GM12891 (cell line): ENCODE measurements around the gene SNTG2.

ENCODE experiments used
- PAX5 ChIP-seq: IDR thresholded peaks from 2 replicates; pipeline ENCODE4 v1.6.1; 2011; ENCODE audit warnings: low read length, moderate library complexity, mild to moderate bottlenecking; ENCODE audit not compliant: insufficient read depth, severe bottlenecking
- POLR2A ChIP-seq: IDR thresholded peaks from 2 replicates; pipeline ENCODE4 v1.6.1; 2011; ENCODE audit warnings: low read depth, low read length, control low read depth
- POLR2AphosphoS5 ChIP-seq: IDR thresholded peaks from 2 replicates; pipeline ENCODE4 v1.6.1; 2011; ENCODE audit warnings: low read depth, low read length, control low read depth
- POU2F2 ChIP-seq: IDR thresholded peaks from 2 replicates; pipeline ENCODE4 v1.6.1; 2011; ENCODE audit warnings: low read depth, mild to moderate bottlenecking, control low read depth, low read length, moderate library complexity
- SPI1 ChIP-seq: IDR thresholded peaks from 2 replicates; pipeline ENCODE4 v1.6.1; 2011; ENCODE audit warnings: low read depth, low read length, control low read depth
- TAF1 ChIP-seq: IDR thresholded peaks from 2 replicates; pipeline ENCODE4 v1.6.1; 2011; ENCODE audit warnings: low read depth, low read length, control low read depth

- TF ChIP-seq POLR2A (no peak), TAF1 (no peak), POLR2AphosphoS5 (no peak), SPI1 (no peak), PAX5 (no peak), POU2F2 (no peak)
These were observed 363.6 kb downstream of the SNTG2 start for GRCh38 chr2:1314254-1314653.
